ENCODE data around the gene TRAPPC6A. TPM values are rescaled to one million over a fixed set of nuclear protein-coding genes. Genes with fewer than 3 reads are reported as not detected.

Gene TRAPPC6A
- total RNA-seq, 1 donor from 2014 or later: 43.8 TPM

- peaks cover 80% of the 10 kb centered on the region for H3K27me3 Mint-ChIP-seq
- peaks cover 3% of the 10 kb centered on the region for H3K4me1 Mint-ChIP-seq (ENCODE audit: low read depth)
- H3K9me3 Mint-ChIP-seq (ENCODE audit: low read depth): no peaks in the 10 kb centered on the region
- DNase-seq (ENCODE audit: low spot score, unreplicated experiment): no peak
- no peaks in the 10 kb centered on the region for H3K36me3 Mint-ChIP-seq (ENCODE audit: insufficient read depth)
- TF ChIP-seq, protein P1, sequence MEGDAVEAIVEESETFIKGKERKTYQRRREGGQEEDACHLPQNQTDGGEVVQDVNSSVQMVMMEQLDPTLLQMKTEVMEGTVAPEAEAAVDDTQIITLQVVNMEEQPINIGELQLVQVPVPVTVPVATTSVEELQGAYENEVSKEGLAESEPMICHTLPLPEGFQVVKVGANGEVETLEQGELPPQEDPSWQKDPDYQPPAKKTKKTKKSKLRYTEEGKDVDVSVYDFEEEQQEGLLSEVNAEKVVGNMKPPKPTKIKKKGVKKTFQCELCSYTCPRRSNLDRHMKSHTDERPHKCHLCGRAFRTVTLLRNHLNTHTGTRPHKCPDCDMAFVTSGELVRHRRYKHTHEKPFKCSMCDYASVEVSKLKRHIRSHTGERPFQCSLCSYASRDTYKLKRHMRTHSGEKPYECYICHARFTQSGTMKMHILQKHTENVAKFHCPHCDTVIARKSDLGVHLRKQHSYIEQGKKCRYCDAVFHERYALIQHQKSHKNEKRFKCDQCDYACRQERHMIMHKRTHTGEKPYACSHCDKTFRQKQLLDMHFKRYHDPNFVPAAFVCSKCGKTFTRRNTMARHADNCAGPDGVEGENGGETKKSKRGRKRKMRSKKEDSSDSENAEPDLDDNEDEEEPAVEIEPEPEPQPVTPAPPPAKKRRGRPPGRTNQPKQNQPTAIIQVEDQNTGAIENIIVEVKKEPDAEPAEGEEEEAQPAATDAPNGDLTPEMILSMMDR (IDR thresholded peaks at IDR 0.05; ENCODE audit: unreplicated experiment): no peak
- no peak overlapping the region for H3K27ac Mint-ChIP-seq
- no peak overlapping the region for H3K4me3 Mint-ChIP-seq (ENCODE audit: low read depth)
Observed at GRCh38 chr19:45218426-45218825, 40.4 kb upstream of the TRAPPC6A start.

- Mint-ChIP-seq H3K27me3 (peaks cover 81% of the 10 kb centered on the region), H3K36me3 (ENCODE audit: insufficient read depth) (no peaks in the 10 kb centered on the region), H3K9me3 (ENCODE audit: low read depth) (no peaks in the 10 kb centered on the region), H3K27ac (no peak overlapping the region), H3K4me3 (ENCODE audit: low read depth) (no peak overlapping the region), H3K4me1 (ENCODE audit: low read depth) (peaks cover 3% of the 10 kb centered on the region)
- TF ChIP-seq, protein P1 (IDR thresholded peaks at IDR 0.05; ENCODE audit: unreplicated experiment): no peak
- DNase-seq (ENCODE audit: low spot score, unreplicated experiment): no peak
Observed at GRCh38 chr19:45217957-45218334, 39.9 kb upstream of the TRAPPC6A start.

DNA sequence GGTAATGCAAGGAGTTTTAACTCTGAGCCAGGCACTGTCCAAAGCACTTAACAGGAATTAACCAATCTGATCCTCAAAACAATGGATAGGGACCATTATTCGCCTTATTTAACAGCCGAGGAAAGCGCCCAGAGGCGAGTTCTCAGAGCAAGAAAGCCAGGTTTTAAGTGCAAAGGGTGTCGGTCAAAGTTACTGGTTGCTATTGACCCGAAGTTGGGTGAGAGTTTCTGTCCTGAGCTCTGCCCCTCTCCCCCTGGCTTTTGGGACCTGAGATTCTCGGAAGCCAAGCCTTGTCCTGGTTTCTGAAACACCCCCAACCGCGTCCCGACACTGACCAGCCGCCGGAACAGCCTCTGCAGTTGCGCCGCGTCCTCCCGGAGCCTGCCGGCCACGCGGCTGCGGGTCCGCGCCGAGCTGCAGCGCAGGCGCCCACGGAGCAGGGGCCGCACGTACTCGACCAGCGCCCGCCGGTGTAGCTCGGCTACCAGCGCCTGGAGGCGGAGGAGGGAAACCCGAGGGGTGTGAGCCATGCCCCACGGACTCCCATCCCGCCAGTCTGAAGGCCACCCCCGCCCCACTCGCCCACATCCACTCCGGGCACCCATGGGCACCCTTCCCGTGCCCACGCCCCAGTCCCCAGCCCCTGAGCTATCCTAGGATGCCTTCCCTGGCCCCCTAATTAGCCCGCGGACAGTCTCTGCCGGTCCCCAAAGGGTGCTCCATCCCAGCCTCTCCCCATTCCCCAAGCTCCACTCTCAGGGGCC, 39.3 kb upstream of the TRAPPC6A start:
- no peak for DNase-seq (ENCODE audit: low spot score, unreplicated experiment)
- no peak overlapping the region for H3K4me3 Mint-ChIP-seq (ENCODE audit: low read depth)
- H3K27me3 Mint-ChIP-seq: peaks cover 75% of the 10 kb centered on the region
- peaks cover 3% of the 10 kb centered on the region for H3K4me1 Mint-ChIP-seq (ENCODE audit: low read depth)
- H3K9me3 Mint-ChIP-seq (ENCODE audit: low read depth): no peaks in the 10 kb centered on the region
- no peaks in the 10 kb centered on the region for H3K36me3 Mint-ChIP-seq (ENCODE audit: insufficient read depth)
- H3K27ac Mint-ChIP-seq: no peak overlapping the region
- TF ChIP-seq, protein P1 (IDR thresholded peaks at IDR 0.05; ENCODE audit: unreplicated experiment): no peak

- Mint-ChIP-seq H3K27ac (no peak overlapping the region), H3K4me1 (ENCODE audit: low read depth) (peaks cover 3% of the 10 kb centered on the region), H3K27me3 (peaks cover 68% of the 10 kb centered on the region), H3K4me3 (ENCODE audit: low read depth) (no peak overlapping the region), H3K9me3 (ENCODE audit: low read depth) (no peaks in the 10 kb centered on the region), H3K36me3 (ENCODE audit: insufficient read depth) (no peaks in the 10 kb centered on the region)
- TF ChIP-seq, protein P1 (IDR thresholded peaks at IDR 0.05; ENCODE audit: unreplicated experiment): no peak
- DNase-seq (ENCODE audit: low spot score, unreplicated experiment): no peak
Observed at GRCh38 chr19:45216667-45217066, 38.6 kb upstream of the TRAPPC6A start.

DNA sequence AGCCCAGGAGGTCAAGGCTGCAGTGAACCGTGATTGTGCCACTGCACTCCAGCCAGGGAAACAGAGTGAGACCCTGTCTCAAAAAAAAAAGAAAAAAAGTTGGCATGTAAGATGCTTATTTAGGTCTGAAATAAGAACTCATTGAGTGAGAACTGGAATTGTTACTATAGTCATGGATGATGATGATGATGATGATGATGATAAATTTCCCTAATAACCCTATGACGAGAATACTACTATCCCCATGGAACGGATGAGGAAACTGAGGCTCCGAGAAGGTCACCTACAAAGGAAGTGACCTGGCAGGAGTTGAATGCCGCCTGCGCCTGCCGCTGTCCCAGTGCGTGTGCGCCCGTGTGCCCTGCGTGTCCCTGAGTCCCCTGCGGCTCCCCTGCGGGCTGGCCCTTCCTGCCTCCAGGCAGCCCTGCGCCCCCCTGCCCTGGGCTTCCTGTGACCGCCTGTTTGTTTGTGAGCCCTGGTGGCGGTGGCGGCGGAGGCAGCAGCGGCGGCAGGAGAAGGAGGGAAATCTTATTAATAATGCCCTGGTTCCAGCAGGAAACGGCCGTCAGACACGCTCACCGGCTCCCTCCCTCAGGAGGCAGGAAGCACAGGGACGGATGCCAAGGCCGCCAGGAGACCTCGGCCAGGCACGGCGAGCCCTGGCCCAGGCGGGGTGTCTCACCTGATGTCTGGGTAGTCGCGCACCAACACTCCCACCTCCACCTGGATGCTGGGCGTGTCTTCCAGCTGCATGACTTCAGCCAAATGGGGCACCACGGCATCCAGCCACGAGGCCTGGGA, 37.6 kb upstream of the TRAPPC6A start:
- no peak overlapping the region for H3K27ac Mint-ChIP-seq
- H3K36me3 Mint-ChIP-seq (ENCODE audit: insufficient read depth): no peaks in the 10 kb centered on the region
- DNase-seq (ENCODE audit: low spot score, unreplicated experiment): peak; percentile 27
- peaks cover 6% of the 10 kb centered on the region for H3K4me1 Mint-ChIP-seq (ENCODE audit: low read depth)
- H3K27me3 Mint-ChIP-seq: peaks cover 65% of the 10 kb centered on the region
- H3K4me3 Mint-ChIP-seq (ENCODE audit: low read depth): no peak overlapping the region
- H3K9me3 Mint-ChIP-seq (ENCODE audit: low read depth): no peaks in the 10 kb centered on the region
- TF ChIP-seq, protein P1 (IDR thresholded peaks at IDR 0.05; ENCODE audit: unreplicated experiment): no peak
